Panc1 (cell line): ENCODE measurements around the gene SLC7A14. TPM values are rescaled to one million over a fixed set of nuclear protein-coding genes. Genes with fewer than 3 reads are reported as not detected.

ENCODE experiments used
- ATAC-seq: fragments of 200-7000 bp; cut with Tn5 transposase; 2 replicates; pipeline ENCODE4 v1.9.1; 2020; ENCODE audit warnings: mild to moderate bottlenecking, moderate library complexity
- BruUV-seq: library from RNA; stranded (reverse); fragments of 400-500 nt; replicated peaks from 2 replicates; lab custom pipeline; 2021; lab: Mats Ljungman, UMichigan
- CTCF ChIA-PET: fragments of 300-600 bp; sonication (Branson Sonifier 250); formaldehyde crosslinking; loops from one replicate; lab custom pipeline; 2022; ENCODE audit warnings: antibody characterized with exemption; lab: Charles Lee
- POLR2A ChIA-PET: fragments of 300-600 bp; sonication (Branson Sonifier 250); formaldehyde crosslinking; loops from one replicate; lab custom pipeline; 2022; ENCODE audit warnings: antibody characterized with exemption; lab: Charles Lee
- DNase-seq: peaks from one replicate; pipeline ENCODE4 v3.0.0-alpha.2; 2010; ENCODE audit warnings: low read depth, low spot score
- H3K27ac ChIP-seq: 2 replicates; pipeline ENCODE4 v1.5.1; 2011; ENCODE audit warnings: mild to moderate bottlenecking, low read length, inconsistent platforms
- H3K27me3 ChIP-seq: fragments of 200-500 bp; sonication (Bioruptor generic); 2 replicates; pipeline ENCODE4 v1.6.0; 2014; ENCODE audit warnings: low read length, inconsistent platforms; ENCODE audit not compliant: control insufficient read depth, insufficient read depth
- H3K36me3 ChIP-seq: fragments of 200-500 bp; sonication (Bioruptor generic); 2 replicates; pipeline ENCODE4 v1.5.1; 2014; ENCODE audit warnings: inconsistent platforms, mild to moderate bottlenecking, low read length, moderate library complexity; ENCODE audit not compliant: control insufficient read depth, insufficient read depth
- H3K4me1 ChIP-seq: 2 replicates; pipeline ENCODE4 v1.5.1; 2011; ENCODE audit warnings: inconsistent platforms, mild to moderate bottlenecking, low read length, moderate library complexity; ENCODE audit not compliant: control insufficient read depth, insufficient read depth
- H3K4me3 ChIP-seq, 2 experiments: 2 replicates each; pipeline ENCODE4 v1.5.1; 2011 to 2012; ENCODE audit warnings: low read depth in 2 of 2, low read length in 2 of 2, mild to moderate bottlenecking in 2 of 2, inconsistent platforms in 1 of 2, moderate library complexity in 1 of 2
- H3K9me3 ChIP-seq: fragments of 200-500 bp; sonication (Bioruptor generic); 2 replicates; pipeline ENCODE4 v1.5.1; 2014; ENCODE audit warnings: low read depth, mild to moderate bottlenecking, inconsistent platforms, low read length, moderate library complexity; ENCODE audit not compliant: control insufficient read depth, insufficient read depth
- POLR2AphosphoS5 ChIP-seq: IDR thresholded peaks from 2 replicates; pipeline ENCODE4 v1.6.1; 2012; ENCODE audit warnings: mild to moderate bottlenecking, low read depth, low read length, moderate library complexity
- SIN3A ChIP-seq: IDR thresholded peaks from 2 replicates; pipeline ENCODE4 v1.6.1; 2012; ENCODE audit warnings: low read depth, mild to moderate bottlenecking, low read length, moderate library complexity, borderline replicate concordance; ENCODE audit not compliant: insufficient read depth
- TCF7L2 ChIP-seq: IDR thresholded peaks from 2 replicates; pipeline ENCODE4 v1.6.1; 2011; ENCODE audit warnings: mild to moderate bottlenecking, low read depth, low read length, inconsistent platforms
- in situ Hi-C: cut with HindIII; loops from 2 replicates; pipeline ENCODE4 v1.10.0; 2016; ENCODE audit warnings: low sequenced_read_pairs, low pct_unique_long_range_greater_than_20kb
- intact Hi-C: fragments of 100-400 bp; cut with micrococcal nuclease; formaldehyde crosslinking; loops from one replicate; pipeline ENCODE4 v1.10.0; 2022; ENCODE audit not compliant: unreplicated experiment
- total RNA-seq: library from RNA; stranded (reverse); gene quantifications from one replicate; pipeline ENCODE4 v1.2.1, GENCODE V29; 2021; ENCODE audit not compliant: unreplicated experiment
- TF ChIP-seq, protein P1 (sequence below), 2 experiments: IDR thresholded peaks; 2 replicates each; pipeline ENCODE4 v1.6.1; 2011 to 2012; ENCODE audit warnings: low read depth in 2 of 2, control low read depth in 1 of 2, low read length in 1 of 2, mild to moderate bottlenecking in 1 of 2, moderate library complexity in 1 of 2; ENCODE audit not compliant: insufficient read depth in 1 of 2
- TF ChIP-seq, protein P2 (sequence below): fragments of 450-650 bp; IDR thresholded peaks from 2 replicates; pipeline ENCODE4 v1.5.1; 2017; ENCODE audit warnings: mild to moderate bottlenecking

Gene SLC7A14
- total RNA-seq, 1 experiment from 2014 or later = not detected

DNA sequence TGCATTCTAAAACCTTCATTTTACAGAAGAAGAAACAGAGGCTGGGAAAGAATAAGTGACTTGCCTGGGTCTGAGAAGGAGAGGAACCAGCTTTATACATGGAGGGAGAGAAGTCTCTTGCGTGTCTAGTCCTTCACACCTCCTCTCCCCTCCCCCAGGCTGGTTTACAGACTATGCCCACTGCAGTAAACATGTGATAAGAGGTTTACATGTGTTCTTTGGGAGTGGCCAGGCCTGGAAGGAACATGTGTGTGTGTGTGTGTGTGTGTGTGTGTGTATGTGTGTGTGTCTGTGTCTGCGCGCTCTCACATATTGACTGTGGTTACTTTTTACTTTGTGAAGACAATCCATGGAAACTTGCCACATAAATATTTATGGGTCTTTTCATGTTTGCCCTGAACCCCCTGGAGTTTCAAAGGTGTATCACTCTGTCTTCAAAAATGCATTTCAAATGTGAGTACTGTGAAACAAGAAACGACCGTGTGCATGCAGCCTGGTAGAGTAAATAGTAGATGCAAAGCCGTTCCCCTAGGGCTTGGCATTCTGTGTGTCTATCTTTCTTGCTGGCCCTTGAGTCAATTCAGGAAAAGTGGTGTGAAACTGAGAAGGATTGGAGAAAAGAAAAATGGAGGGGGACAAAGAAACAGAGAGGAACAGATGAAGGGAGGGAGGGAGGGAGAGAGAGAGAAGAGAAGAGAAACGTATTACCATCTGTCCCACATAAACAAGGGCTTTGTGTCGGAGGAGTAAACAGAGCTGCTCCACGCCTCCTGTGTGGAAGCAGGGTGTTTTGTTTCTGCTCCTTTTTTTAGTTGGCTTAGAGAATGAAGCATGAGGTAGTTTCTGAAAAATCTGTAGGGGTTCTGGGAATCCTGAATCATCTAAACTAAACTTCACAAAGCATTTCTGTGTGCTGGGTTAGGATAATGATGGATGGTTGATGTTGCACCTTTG is 115.5 kb downstream of the SLC7A14 start:
- intact Hi-C loops (no loop called here), in situ Hi-C loops (no loop called here)
- ChIA-PET POLR2A (no interaction called here), CTCF (interaction anchor here (0.6 kb wide), 1 partner anchor 25 kb away, joined by 5 read pairs; no protein-coding TSS in a partner anchor)
- Histone ChIP-seq H3K4me3 (no peak overlapping the region), H3K27me3 (no peaks in the 10 kb centered on the region; the same call in 1 of the 2 replicates), H3K4me1 (peaks cover 6% of the 10 kb centered on the region), H3K27ac (no peak overlapping the region), H3K9me3 (no peaks in the 10 kb centered on the region), H3K36me3 (no peaks in the 10 kb centered on the region)
- no TSS peak for BruUV-seq
- TF ChIP-seq, protein P1, sequence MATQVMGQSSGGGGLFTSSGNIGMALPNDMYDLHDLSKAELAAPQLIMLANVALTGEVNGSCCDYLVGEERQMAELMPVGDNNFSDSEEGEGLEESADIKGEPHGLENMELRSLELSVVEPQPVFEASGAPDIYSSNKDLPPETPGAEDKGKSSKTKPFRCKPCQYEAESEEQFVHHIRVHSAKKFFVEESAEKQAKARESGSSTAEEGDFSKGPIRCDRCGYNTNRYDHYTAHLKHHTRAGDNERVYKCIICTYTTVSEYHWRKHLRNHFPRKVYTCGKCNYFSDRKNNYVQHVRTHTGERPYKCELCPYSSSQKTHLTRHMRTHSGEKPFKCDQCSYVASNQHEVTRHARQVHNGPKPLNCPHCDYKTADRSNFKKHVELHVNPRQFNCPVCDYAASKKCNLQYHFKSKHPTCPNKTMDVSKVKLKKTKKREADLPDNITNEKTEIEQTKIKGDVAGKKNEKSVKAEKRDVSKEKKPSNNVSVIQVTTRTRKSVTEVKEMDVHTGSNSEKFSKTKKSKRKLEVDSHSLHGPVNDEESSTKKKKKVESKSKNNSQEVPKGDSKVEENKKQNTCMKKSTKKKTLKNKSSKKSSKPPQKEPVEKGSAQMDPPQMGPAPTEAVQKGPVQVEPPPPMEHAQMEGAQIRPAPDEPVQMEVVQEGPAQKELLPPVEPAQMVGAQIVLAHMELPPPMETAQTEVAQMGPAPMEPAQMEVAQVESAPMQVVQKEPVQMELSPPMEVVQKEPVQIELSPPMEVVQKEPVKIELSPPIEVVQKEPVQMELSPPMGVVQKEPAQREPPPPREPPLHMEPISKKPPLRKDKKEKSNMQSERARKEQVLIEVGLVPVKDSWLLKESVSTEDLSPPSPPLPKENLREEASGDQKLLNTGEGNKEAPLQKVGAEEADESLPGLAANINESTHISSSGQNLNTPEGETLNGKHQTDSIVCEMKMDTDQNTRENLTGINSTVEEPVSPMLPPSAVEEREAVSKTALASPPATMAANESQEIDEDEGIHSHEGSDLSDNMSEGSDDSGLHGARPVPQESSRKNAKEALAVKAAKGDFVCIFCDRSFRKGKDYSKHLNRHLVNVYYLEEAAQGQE (IDR thresholded peaks at IDR 0.05; ENCODE audit: insufficient read depth in 1 of 2, low read depth in 2 of 2, low read length in 1 of 2) = no peak
- TF ChIP-seq TCF7L2 = no peak
- TF ChIP-seq POLR2AphosphoS5 = no peak
- TF ChIP-seq, protein P2, sequence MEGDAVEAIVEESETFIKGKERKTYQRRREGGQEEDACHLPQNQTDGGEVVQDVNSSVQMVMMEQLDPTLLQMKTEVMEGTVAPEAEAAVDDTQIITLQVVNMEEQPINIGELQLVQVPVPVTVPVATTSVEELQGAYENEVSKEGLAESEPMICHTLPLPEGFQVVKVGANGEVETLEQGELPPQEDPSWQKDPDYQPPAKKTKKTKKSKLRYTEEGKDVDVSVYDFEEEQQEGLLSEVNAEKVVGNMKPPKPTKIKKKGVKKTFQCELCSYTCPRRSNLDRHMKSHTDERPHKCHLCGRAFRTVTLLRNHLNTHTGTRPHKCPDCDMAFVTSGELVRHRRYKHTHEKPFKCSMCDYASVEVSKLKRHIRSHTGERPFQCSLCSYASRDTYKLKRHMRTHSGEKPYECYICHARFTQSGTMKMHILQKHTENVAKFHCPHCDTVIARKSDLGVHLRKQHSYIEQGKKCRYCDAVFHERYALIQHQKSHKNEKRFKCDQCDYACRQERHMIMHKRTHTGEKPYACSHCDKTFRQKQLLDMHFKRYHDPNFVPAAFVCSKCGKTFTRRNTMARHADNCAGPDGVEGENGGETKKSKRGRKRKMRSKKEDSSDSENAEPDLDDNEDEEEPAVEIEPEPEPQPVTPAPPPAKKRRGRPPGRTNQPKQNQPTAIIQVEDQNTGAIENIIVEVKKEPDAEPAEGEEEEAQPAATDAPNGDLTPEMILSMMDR = no peak
- TF ChIP-seq SIN3A = no peak
- 0 out of 2 replicates have a peak, but pooled peaks have one; percentile 25 for ATAC-seq
- no peak for DNase-seq

DNA sequence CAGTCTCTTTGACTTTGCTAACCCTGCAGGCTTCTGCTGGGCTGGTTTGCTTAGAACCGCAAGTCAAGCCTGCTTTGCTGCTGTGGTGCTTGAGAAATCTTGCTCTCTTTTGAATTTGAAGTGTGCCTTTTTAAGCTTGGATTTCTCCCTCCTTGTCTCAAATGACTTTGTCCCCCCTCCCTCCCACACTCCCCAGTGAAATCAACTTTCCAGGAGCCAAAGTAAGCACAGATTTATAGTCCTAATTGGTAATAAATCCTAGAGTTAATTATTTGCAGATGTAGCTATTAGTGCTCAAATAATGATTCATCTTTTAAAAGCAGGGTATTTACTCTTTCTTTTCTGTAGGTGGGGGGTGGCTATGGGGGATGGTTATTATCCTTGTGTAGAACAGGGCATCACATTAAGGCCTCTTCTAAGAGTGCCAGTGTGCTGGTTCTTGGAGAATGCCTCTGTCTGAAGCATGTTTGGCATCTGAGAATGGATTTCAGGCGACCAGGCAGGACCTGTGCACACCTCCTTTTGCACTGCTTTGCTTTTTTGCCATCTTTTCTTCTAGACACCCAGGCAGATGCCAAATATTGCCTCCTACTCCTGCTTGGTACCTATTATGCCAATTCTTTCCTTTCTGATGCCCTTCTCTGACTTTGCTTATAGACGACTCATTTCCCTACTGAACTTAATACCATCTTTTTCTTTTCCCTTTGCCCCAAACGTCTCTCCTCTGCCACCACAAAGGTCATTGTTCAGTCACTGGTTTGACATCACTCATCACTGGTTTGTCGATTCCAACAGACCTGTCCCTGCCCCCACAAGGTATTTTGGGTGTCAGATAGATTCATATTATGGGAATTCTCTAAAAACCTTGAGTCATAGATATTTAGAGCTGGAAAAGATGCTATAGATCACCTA is 116.5 kb downstream of the SLC7A14 start:
- H3K4me1 ChIP-seq = peaks cover 6% of the 10 kb centered on the region
- DNase-seq = no peak
- H3K4me3 ChIP-seq = no peak overlapping the region
- in situ Hi-C loops = no loop called here
- 0 out of 2 replicates have a peak, but pooled peaks have one; percentile 44 for ATAC-seq
- no TSS peak for BruUV-seq
- no peaks in the 10 kb centered on the region; the same call in 1 of the 2 replicates for H3K27me3 ChIP-seq
- intact Hi-C loops = no loop called here
- TF ChIP-seq TCF7L2 (no peak), SIN3A (no peak), POLR2AphosphoS5 (no peak)
- TF ChIP-seq, protein P2 = no peak
- TF ChIP-seq, protein P1 (IDR thresholded peaks at IDR 0.05; ENCODE audit: insufficient read depth in 1 of 2, low read depth in 2 of 2, low read length in 1 of 2) = no peak
- no peak overlapping the region for H3K27ac ChIP-seq
- ChIA-PET POLR2A (interaction anchor here (0.6 kb wide), 1 partner anchor 400 kb away, joined by 7 read pairs; the partner anchor contains the start of gene RPL22L1), CTCF (interaction anchor here (0.5 kb wide), 1 partner anchor 9 kb away, joined by 3 read pairs; no protein-coding TSS in a partner anchor)
- H3K9me3 ChIP-seq = no peaks in the 10 kb centered on the region
- no peaks in the 10 kb centered on the region for H3K36me3 ChIP-seq
